GM19397 (cell line): ENCODE measurements around the gene ZNF335.
"Not testable (repeated sequence)": the region's sequence is repeated elsewhere in the genome, so short reads cannot be mapped to it uniquely, and the experiment has no call there.

Source experiments
- ATAC-seq: cut with Tn5 transposase; IDR thresholded peaks from one replicate; pipeline ENCODE4 v1.9.1; 2021; ENCODE audit warnings: mild to moderate bottlenecking, moderate library complexity; ENCODE audit not compliant: unreplicated experiment

ZNF335 gene

GRCh38 chr20:45972500-45973183, 639 bp upstream of the ZNF335 start:
- no peak for ATAC-seq

DNA sequence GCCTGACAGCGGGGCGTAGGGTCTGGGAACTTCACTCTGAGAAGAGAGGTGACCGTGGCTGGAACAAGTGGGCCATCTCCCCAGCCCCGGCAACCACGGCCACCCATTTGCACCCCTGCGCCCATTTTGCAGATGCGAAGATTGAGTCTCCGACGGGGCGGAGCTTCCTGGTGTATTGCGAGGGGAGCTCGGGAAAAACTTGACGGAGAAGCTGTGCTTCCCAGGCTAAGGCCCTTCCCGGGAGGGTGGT, 653 bp downstream of the ZNF335 start:
- no peak for ATAC-seq

GRCh38 chr20:45970646-45971424, 1.2 kb downstream of the ZNF335 start:
- no peak for ATAC-seq

DNA sequence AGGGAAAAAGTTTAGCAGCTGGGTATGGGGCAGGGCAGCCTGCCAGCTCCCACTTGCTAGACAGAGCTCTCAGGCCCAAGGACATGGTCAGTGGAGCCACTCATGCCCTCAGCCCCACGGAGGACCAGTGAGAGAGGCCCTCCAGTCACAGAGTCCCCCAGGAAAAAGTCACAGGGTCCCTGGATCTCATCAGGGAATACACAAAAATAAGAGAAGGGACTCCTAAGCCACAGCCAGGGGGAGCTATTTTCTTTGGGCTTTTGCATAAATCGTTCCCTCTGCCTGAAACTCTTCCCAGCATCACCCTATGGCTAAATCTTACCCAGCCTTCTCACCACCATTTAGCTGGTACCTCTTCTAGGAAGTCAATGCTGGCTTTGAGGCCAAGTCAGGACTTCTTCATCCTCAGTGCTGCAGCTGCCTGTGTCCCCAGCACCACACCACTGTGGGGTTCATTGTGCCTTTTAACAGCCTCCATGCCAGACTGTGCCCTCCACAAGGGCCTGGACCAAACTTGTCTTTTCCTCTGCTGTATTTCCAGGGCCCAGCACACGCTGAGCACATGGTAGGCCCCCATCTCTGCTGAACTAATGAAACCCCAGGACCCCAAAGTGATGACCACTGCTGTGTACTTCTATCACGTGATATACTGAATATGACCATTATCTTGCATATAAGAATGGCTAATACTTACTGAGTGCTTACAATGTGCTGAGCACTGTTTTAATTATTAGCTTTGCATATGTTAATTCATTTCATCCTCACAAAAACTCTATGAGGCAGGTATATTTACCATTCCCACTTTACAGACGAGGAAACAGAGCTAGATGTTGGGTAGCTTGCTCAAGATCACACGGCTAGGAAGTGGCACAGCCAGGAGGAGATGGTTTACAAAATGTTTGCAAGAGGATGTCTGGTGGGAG, 2.0 kb downstream of the ZNF335 start:
- ATAC-seq: no peak

DNA sequence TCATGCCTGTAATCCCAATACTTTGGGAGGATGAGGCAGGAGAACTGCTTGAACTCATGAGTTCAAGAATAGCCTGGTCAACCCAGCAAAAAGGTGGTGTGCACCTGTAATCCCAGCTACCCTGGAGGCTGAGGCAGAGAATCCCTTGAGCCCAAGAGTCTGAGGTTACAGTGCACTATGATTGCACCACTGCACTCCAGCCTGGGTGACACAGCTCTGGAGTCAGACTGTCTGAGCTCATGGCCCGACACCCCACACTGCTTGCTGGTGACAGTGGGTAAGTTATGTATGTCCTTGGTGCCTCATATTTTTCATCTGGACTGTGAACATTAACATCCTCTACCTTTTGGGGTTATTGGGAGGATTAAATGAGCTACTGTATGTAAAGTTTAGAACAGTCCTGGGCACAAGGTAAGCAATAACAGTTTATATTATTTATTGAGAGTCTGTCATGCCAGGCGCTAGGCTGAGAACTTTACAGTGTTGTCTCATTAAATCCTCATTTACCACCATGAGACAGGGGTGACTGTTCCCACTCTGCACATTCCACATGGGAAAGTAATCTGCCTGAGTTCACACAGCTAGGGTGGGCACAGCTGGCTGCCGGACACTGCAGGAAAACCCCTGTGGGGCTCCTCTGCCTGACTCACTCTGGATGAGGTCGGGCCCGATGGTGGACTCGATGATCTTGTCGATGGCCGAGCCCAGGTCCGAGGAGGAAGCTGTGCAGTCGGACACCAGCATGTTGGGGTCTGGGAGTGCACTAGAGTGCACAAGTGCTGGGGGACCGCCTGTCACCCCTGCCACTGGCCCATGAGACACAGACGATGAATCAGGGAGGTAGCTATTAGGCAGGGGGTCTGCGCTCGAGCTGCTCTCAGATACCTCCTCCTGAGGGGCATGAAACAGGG, 2.9 kb downstream of the ZNF335 start:
- no peak for ATAC-seq

GRCh38 chr20:45968081-45968671, 3.8 kb downstream of the ZNF335 start:
- ATAC-seq: no peak

GRCh38 chr20:45967551-45968080, 4.4 kb downstream of the ZNF335 start:
- no peak for ATAC-seq

DNA sequence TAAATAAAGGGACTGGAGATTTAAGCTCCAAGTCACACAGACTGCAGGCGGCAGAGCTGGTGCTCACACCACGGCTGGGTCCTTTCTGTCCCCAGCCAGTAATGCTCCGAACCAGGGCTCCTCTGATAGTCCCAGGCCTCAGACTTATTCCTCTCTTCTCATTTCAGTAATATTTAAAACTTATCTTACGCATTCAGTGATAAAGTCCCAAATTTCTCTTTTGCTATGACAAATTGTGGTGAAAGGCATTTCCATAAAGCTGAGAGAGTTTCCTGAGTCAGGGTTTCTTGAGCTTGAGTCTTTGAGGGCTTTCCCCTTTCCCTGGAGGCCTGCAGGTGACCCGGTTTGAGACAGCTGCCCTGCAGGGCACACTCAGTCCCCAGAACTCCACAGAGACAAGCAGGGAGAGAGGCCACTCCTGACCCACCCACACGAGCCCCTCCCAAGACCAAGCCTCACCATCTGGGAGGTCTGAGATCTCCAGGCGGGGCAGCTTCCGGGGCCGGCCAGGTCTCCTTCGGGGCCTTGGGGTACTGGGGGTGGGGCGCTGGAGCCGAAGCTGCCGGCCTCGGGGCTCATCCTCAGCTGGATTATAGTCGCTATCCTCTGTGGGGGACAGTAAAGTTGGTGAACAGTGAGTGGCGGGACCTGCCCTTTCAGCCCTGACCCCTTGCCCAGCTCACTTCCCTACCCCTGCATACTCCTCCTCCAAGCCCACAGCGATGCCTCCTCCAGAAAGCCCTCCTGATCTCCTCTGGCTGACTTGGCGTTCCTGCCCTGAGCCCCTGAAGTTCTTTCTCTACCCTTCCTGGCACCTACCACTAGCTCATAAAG, 6.6 kb downstream of the ZNF335 start:
- no peak for ATAC-seq

DNA sequence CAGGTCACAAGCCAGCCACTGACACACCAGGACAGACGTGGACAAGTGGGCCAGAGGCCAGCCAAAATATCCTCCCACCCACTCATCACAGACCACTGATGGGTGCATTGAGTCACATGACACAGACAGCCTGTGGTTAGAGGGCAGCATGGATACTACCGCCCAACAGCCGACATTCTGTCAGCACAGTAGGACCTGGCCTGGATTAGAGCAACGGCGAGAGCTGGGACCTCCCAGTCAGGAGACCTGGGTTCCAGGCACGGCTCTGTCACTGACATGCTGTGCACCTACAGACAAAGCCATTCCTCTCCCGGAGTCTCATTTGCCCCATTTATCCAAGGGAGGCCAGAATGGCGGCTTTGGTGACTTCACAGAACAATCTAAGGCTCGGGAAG, 8.0 kb downstream of the ZNF335 start:
- ATAC-seq: no peak

GRCh38 chr20:45963059-45964005, 8.7 kb downstream of the ZNF335 start:
- no peak for ATAC-seq

DNA sequence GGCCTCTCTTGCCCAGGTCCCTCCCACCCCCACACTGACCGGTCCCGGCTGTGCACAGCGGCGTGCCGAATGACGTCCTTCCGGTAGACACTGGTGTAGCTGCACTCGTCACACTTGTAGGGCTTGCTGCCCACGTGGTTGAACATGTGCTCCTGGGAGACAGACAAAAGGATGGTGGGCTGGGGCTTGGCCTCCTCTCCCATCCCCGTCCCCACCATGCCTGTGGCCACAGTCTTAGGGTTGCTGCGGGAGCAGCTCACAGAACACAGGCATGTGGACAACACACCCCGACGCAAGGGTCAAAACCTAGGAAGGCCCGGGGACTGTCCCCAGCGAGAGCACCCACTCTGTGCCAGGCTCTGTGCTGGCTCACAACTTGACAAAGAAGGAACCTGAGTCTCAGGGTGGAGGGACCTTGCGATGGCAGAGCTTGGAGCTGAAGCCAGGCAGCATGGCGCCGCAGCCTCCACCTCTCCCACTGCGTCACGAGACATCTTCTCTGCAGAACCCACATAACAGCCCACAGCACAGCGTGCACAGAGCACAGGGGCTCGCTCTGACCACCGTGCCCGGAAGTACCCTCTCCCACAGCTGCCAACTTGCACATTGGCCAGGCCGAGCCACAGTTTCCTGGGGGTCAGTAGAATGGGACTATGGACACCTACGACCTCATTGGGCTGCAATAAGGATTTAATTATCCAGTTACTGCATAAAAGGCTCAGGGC, 9.8 kb downstream of the ZNF335 start:
- no peak for ATAC-seq

DNA sequence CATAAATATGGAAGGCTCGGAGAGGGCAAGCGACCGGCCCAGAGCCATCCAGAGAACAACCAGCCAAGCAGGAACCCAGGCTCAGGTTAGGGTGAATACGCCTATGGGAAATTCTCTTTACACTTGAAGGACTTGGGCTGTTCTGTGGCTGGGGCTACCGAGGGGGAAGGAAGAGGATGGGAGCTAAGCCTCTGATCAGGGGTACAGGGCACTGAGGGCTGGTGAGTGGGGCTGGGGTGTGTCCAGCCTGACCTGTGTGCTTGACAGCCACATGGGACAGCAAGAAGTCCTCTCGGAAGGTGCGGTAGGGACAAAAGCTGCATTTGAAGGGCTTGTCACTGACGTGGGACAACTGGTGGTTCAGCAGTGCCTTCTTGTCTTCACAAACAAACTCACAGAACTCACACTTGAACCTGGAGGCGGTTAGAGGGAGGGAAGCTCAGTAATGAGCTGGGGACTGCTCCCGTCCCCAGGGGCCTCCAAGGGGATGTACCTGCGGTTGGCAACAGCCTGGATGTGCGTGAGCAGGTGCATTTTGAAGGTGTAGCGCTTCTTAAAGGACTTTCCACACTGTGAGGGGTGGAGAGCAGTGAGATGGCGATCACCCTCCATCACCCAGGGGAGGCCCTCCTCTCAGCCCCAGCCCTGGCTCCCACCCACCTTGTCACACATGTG, 11.9 kb downstream of the ZNF335 start:
- ATAC-seq: no peak

DNA sequence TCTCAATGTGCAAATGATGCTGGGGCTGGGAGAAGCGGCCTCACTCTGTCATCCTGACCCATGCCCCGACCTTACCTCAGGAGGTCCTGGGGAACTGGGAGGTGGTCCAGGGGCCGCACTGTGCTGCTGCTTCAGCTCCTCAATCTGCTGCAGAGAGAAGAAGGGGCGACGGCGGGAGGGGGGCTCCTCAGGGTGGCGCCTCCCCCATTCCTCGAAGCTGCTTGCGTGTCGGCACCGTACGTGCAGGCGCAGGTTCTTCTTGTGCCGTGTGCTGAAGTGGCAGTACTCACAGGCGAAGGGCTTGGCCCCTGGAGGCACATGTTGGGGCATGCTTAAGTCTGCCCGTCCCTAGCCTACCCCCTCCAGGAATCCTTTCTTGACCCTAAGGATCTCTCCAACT, 12.9 kb downstream of the ZNF335 start:
- ATAC-seq: no peak

GRCh38 chr20:45958593-45958992, 13.4 kb downstream of the ZNF335 start:
- ATAC-seq: no peak

- no peak for ATAC-seq
Measured at GRCh38 chr20:45957021-45957941, 14.7 kb downstream of the ZNF335 start.

DNA sequence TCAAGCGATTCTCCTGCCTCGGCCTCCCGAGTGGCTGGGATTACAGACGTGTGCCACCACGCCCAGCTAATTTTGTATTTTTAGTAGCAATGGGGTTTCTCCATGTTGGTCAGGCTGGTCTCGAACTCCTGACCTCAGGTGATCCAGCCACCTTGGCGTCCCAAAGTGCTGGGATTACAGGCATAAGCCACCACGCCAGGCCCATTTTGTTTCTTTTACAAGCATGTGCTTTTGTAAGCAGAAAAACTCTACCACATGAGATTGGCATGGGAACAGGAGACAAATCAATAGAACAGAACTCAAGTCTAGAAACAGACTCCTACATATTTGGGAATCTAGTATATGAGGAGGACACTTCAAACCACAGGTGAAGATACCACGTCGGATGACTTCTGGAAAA, 15.7 kb downstream of the ZNF335 start:
- not testable (repeated sequence) for ATAC-seq
